Brain microvascular endothelial cell (primary cell): ENCODE measurements around the gene NRCAM.

Experiments used
- DNase-seq: peaks from one replicate; pipeline ENCODE4 v3.0.0-alpha.2; 2020
- H3K27ac ChIP-seq: fragments of 250-450 bp; sonication (Bioruptor Pico); 2 replicates; pipeline ENCODE4 v1.5.1; 2020; ENCODE audit warnings: mild to moderate bottlenecking, moderate library complexity
- H3K27me3 ChIP-seq: fragments of 250-450 bp; sonication (Bioruptor Pico); replicated peaks from 2 replicates; pipeline ENCODE4 v1.5.1; 2020; ENCODE audit warnings: mild to moderate bottlenecking
- H3K36me3 ChIP-seq: fragments of 250-450 bp; sonication (Bioruptor Pico); replicated peaks from 2 replicates; pipeline ENCODE4 v1.5.1; 2020; ENCODE audit warnings: mild to moderate bottlenecking
- H3K4me3 ChIP-seq: 2 replicates; pipeline ENCODE4 v1.5.1; 2011; ENCODE audit warnings: low read depth, mild to moderate bottlenecking, control low read depth, low read length, moderate library complexity
- in situ Hi-C: cut with HindIII; loops from 2 replicates; pipeline ENCODE4 v1.10.0; 2017; ENCODE audit warnings: low sequenced_read_pairs, low pct_ligation_motif_present
- TF ChIP-seq, protein P1 (sequence below): IDR thresholded peaks from 2 replicates; pipeline ENCODE4 v1.5.1; 2011; ENCODE audit warnings: low read depth, mild to moderate bottlenecking, moderate library complexity, low read length, control low read depth, inconsistent platforms; ENCODE audit errors: missing control alignments

The NRCAM gene

DNA sequence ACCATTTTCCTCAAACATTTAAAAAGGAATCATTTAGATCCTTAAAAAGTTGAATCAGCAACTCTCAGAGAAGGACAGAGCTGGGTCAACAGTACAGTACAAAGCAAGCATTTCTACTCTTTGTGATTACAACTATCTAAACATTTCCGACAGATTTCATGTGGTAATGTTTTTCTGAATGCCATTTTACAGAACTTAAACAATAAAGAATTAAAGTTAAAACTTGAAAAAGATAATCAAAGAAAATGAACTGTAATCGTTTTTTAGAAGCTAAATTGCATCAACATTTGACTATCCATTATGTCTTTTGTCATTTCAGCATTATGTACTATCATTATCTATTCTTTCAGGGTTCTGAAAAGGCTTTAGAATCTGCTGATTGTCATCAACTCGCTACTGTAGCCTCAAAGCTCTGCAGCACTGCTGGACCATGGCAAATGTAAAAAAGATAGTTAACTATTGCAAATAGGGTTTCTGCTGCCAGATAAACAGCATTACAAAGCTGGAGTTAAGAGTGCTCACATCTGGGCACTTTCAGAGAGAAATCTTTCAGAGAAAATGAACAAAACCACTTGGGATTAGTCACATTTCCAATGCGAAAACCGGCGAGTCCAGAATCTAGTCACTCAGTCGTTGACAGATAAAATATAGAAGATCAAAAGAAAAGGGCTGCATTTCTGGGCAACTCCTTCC, 165.6 kb downstream of the NRCAM start:
- Histone ChIP-seq H3K4me3 (no peak overlapping the region), H3K27ac (no peak overlapping the region), H3K27me3 (no peaks in the 10 kb centered on the region), H3K36me3 (no peaks in the 10 kb centered on the region)
- in situ Hi-C loops = no loop called here
- no peak for DNase-seq
- TF ChIP-seq, protein P1, sequence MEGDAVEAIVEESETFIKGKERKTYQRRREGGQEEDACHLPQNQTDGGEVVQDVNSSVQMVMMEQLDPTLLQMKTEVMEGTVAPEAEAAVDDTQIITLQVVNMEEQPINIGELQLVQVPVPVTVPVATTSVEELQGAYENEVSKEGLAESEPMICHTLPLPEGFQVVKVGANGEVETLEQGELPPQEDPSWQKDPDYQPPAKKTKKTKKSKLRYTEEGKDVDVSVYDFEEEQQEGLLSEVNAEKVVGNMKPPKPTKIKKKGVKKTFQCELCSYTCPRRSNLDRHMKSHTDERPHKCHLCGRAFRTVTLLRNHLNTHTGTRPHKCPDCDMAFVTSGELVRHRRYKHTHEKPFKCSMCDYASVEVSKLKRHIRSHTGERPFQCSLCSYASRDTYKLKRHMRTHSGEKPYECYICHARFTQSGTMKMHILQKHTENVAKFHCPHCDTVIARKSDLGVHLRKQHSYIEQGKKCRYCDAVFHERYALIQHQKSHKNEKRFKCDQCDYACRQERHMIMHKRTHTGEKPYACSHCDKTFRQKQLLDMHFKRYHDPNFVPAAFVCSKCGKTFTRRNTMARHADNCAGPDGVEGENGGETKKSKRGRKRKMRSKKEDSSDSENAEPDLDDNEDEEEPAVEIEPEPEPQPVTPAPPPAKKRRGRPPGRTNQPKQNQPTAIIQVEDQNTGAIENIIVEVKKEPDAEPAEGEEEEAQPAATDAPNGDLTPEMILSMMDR = no peak

DNA sequence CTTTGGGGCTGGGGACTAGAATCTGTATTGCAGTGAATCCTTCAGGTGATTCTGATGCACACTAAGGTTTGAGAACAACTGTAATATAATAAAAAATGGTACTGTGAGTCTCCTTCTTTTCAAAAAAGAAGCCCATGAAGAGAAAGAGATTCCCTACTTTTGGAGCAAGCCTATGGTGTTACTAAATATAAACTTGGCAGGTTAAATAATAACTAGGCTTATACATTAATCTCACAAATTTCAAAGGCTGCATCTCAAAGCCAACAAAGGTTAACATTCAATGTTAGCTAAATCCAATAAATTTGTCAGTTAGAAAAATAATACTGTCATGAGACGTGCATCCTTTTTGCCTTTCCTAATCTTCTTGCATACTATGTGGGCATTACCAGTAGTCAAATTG, 166.4 kb downstream of the NRCAM start:
- Histone ChIP-seq H3K36me3 (no peaks in the 10 kb centered on the region), H3K27ac (no peak overlapping the region), H3K27me3 (no peaks in the 10 kb centered on the region), H3K4me3 (no peak overlapping the region)
- DNase-seq = no peak
- in situ Hi-C loops = no loop called here
- TF ChIP-seq, protein P1 = no peak

DNA sequence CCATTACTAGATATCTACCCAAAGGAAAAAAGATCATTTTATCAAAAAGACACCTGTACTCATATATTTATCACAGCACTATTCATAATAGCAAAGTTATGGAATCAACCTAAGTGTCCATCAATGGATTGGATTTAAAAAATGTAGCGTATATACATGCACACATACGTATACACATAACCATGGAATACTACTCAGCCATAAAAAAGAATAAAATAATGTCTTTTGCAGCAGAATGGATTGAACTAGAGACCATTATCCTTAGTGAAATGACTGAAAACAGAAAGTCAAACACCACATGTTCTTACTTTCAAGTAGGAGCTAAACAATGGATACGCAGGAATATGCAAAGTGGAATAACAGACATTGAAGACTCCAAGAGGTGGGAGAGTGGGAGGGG, 168.4 kb downstream of the NRCAM start:
- in situ Hi-C loops = no loop called here

DNA sequence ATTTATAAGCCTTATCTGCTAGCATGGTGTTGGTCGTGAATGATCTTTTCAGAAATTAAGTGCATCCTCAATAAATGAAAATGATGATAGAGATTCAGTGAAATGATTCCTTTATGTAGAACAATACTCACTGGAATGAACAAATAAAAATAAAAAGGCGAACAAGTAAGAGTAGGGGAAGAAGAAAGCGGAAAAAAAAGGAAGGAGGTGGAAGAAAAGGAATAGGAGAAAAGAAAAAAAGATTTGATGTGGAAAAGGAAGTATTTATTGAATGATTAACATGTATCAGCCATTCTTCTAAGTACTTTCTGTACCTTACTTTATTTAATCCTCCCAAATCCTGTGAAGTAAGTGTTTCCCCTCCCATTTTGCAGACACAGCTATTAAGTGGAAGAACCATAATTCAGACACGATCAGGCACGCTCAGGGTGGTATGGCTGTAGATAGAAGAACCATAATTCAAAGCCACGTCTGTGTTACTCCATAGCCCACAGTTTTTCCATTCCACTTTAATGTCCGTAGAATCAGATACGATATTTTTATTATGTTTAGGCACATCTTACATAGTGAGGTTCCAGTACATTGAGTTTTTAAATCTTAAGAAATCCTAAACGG, 169.8 kb downstream of the NRCAM start:
- no peak overlapping the region for H3K4me3 ChIP-seq
- DNase-seq = no peak
- in situ Hi-C loops = no loop called here
- TF ChIP-seq, protein P1 = no peak
- no peaks in the 10 kb centered on the region for H3K27me3 ChIP-seq
- no peaks in the 10 kb centered on the region for H3K36me3 ChIP-seq
- H3K27ac ChIP-seq = no peak overlapping the region

More for the DNA sequence above, 168.4 kb downstream of the NRCAM start:
- DNase-seq = no peak
- Histone ChIP-seq H3K4me3 (no peak overlapping the region), H3K36me3 (no peaks in the 10 kb centered on the region), H3K27ac (no peak overlapping the region), H3K27me3 (no peaks in the 10 kb centered on the region)
- TF ChIP-seq, protein P1 = no peak

DNA sequence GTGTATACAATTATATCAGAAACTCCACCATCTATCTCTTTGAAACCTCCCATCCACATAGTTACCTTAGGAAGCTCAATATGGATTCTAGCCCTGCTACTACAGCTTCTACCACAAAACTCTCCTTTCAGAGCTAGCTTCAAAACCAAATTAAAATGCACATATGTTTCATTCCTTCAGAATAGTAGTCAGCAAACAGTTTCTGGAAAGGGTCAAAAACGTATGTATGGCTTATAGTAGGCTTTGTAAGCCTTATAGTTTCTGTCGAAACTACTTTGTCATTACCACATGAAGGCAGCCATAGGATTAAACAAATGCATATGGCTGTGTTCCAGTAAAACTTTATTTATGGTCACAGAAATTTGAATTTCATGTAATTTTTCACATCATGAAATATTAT, 170.5 kb downstream of the NRCAM start:
- TF ChIP-seq, protein P1 = no peak
- Histone ChIP-seq H3K36me3 (no peaks in the 10 kb centered on the region), H3K27me3 (no peaks in the 10 kb centered on the region), H3K27ac (no peak overlapping the region), H3K4me3 (no peak overlapping the region)
- DNase-seq = no peak
- in situ Hi-C loops = no loop called here
